Ovary (tissue), 3 donors: ENCODE measurements around the gene SPEG.

Source experiments
- CTCF ChIP-seq, 3 donors: fragments of 450-650 bp in 2 of 3; fragments of 200-600 bp in 1 of 3; IDR thresholded peaks; one replicate each; pipeline versions ENCODE4 v1.5.1 to v1.8.0; 2016 to 2022; ENCODE audit warnings: antibody characterized with exemption in 3 of 3, mild to moderate bottlenecking in 1 of 3
- EP300 ChIP-seq: sonication (generic); formaldehyde crosslinking; IDR thresholded peaks from one replicate; pipeline ENCODE4 v1.6.1; 2017; ENCODE audit warnings: antibody characterized with exemption
- POLR2A ChIP-seq: fragments of 450-650 bp; IDR thresholded peaks from one replicate; pipeline ENCODE4 v1.6.1; 2017; ENCODE audit warnings: antibody characterized with exemption, mild to moderate bottlenecking, moderate library complexity
- donor health status: DM: no; HTN: no; CAD: no.

GRCh38 chr2:219538956-219539788, 104.5 kb downstream of the SPEG start:
- TF ChIP-seq CTCF (IDR thresholded peaks at IDR 0.05): no peak
- no peak for TF ChIP-seq POLR2A
- no peak for TF ChIP-seq EP300
